ENCODE data around the gene DYNLT1.

DYNLT1 gene

GRCh38 chr6:158626360-158627167, 18.0 kb downstream of the DYNLT1 start:
- no peaks in the 10 kb centered on the region for H3K9me3 ChIP-seq (ENCODE audit: severe bottlenecking)
- no peaks in the 10 kb centered on the region for H3K4me1 ChIP-seq (ENCODE audit: insufficient read depth, poor library complexity, severe bottlenecking)
- DNase-seq (ENCODE audit: low spot score) (peak; percentile 14), ATAC-seq (ENCODE audit: low read depth) (no peak)
- peaks cover 56% of the 10 kb centered on the region for H3K36me3 ChIP-seq (ENCODE audit: low read depth)
- no peak for TF ChIP-seq CTCF (IDR thresholded peaks at IDR 0.05; ENCODE audit: poor library complexity, severe bottlenecking)
- H3K4me3 ChIP-seq (ENCODE audit: severe bottlenecking) = no peak overlapping the region
- no peaks in the 10 kb centered on the region for H3K27me3 ChIP-seq (ENCODE audit: insufficient read depth, poor library complexity, severe bottlenecking)
- H3K27ac ChIP-seq (ENCODE audit: poor library complexity, severe bottlenecking) = no peak overlapping the region

DNA sequence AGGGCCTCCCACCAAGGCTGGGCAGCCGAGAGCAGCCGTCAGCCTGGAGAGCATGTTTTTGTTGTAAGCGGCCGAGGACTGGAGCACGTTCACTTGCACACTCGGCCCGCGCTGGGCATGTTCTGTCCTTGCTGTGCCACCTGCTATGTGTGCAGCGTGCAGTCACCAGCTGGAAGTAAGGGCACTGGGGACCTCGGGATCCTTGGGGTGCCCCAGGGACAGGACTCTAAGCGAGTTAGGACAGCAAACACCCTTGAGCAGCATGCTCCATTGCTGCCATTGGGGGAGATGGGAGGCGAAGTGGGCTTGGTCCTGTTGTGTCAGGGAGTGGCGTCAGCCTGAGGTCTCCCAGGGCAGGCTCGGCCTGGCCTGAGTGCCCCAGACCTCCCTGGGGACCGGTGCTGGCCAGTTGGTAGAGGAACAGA, 18.6 kb downstream of the DYNLT1 start:
- H3K27me3 ChIP-seq (ENCODE audit: insufficient read depth, poor library complexity, severe bottlenecking) = no peaks in the 10 kb centered on the region
- H3K4me1 ChIP-seq (ENCODE audit: insufficient read depth, poor library complexity, severe bottlenecking) = no peaks in the 10 kb centered on the region
- no peak overlapping the region for H3K4me3 ChIP-seq (ENCODE audit: severe bottlenecking)
- TF ChIP-seq CTCF (IDR thresholded peaks at IDR 0.05; ENCODE audit: poor library complexity, severe bottlenecking) = no peak
- DNase-seq (ENCODE audit: low spot score) = peak; percentile 40
- H3K9me3 ChIP-seq (ENCODE audit: severe bottlenecking) = no peaks in the 10 kb centered on the region
- peaks cover 55% of the 10 kb centered on the region for H3K36me3 ChIP-seq (ENCODE audit: low read depth)
- no peak overlapping the region for H3K27ac ChIP-seq (ENCODE audit: poor library complexity, severe bottlenecking)
- no peak for ATAC-seq (ENCODE audit: low read depth)

- H3K36me3 ChIP-seq (ENCODE audit: low read depth) = peaks cover 58% of the 10 kb centered on the region
- no peak overlapping the region for H3K27ac ChIP-seq (ENCODE audit: poor library complexity, severe bottlenecking)
- no peaks in the 10 kb centered on the region for H3K27me3 ChIP-seq (ENCODE audit: insufficient read depth, poor library complexity, severe bottlenecking)
- H3K4me3 ChIP-seq (ENCODE audit: severe bottlenecking) = no peak overlapping the region
- ATAC-seq (ENCODE audit: low read depth) (no peak), DNase-seq (ENCODE audit: low spot score) (peak; percentile 38)
- no peaks in the 10 kb centered on the region for H3K9me3 ChIP-seq (ENCODE audit: severe bottlenecking)
- no peaks in the 10 kb centered on the region for H3K4me1 ChIP-seq (ENCODE audit: insufficient read depth, poor library complexity, severe bottlenecking)
- TF ChIP-seq CTCF (IDR thresholded peaks at IDR 0.05; ENCODE audit: poor library complexity, severe bottlenecking) = no peak
Observed at GRCh38 chr6:158624684-158625682, 19.6 kb downstream of the DYNLT1 start.

- Histone ChIP-seq H3K27ac (ENCODE audit: poor library complexity, severe bottlenecking) (no peak overlapping the region), H3K27me3 (ENCODE audit: insufficient read depth, poor library complexity, severe bottlenecking) (no peaks in the 10 kb centered on the region), H3K4me1 (ENCODE audit: insufficient read depth, poor library complexity, severe bottlenecking) (no peaks in the 10 kb centered on the region), H3K36me3 (ENCODE audit: low read depth) (peaks cover 54% of the 10 kb centered on the region), H3K4me3 (ENCODE audit: severe bottlenecking) (no peak overlapping the region), H3K9me3 (ENCODE audit: severe bottlenecking) (no peaks in the 10 kb centered on the region)
- no peak for TF ChIP-seq CTCF (IDR thresholded peaks at IDR 0.05; ENCODE audit: poor library complexity, severe bottlenecking)
- DNase-seq (ENCODE audit: low spot score) = peak; percentile 28
- no peak for ATAC-seq (ENCODE audit: low read depth)
Observed at GRCh38 chr6:158622545-158623190, 21.9 kb downstream of the DYNLT1 start.

Data from RWPE2 (cell line).